HepG2 (cell line): ENCODE data around the gene P2RX6. TPM values are rescaled to one million over a fixed set of nuclear protein-coding genes. Genes with fewer than 3 reads are reported as not detected.

Experiments
- ARID4A ChIP-seq: sonication (generic); formaldehyde crosslinking; IDR thresholded peaks from 2 replicates; pipeline ENCODE4 v1.5.0; 2020; ENCODE audit warnings: mild to moderate bottlenecking, missing genetic modification reagents, borderline replicate concordance
- CREB3 ChIP-seq: sonication (generic); formaldehyde crosslinking; IDR thresholded peaks from 2 replicates; pipeline ENCODE4 v1.5.0; 2020; ENCODE audit warnings: missing genetic modification reagents
- DBP ChIP-seq: sonication (generic); formaldehyde crosslinking; IDR thresholded peaks from 2 replicates; pipeline ENCODE4 v1.4.0; 2020; ENCODE audit warnings: missing genetic modification reagents; ENCODE audit errors: not compliant biosample characterization
- FLYWCH1 ChIP-seq: sonication (generic); formaldehyde crosslinking; IDR thresholded peaks from 2 replicates; pipeline ENCODE4 v1.8.1; 2023; ENCODE audit warnings: mild to moderate bottlenecking, missing genetic modification reagents
- HHEX ChIP-seq: IDR thresholded peaks from 2 replicates; pipeline ENCODE4 v1.6.1; 2016; ENCODE audit warnings: control low read depth
- MNT ChIP-seq: fragments of 450-650 bp; IDR thresholded peaks from 2 replicates; pipeline ENCODE4 v1.6.1; 2016
- MYPOP ChIP-seq: sonication (generic); formaldehyde crosslinking; IDR thresholded peaks from 2 replicates; pipeline ENCODE4 v1.8.1; 2023; ENCODE audit warnings: mild to moderate bottlenecking, moderate library complexity, missing genetic modification reagents
- NFATC3 ChIP-seq: sonication (generic); formaldehyde crosslinking; IDR thresholded peaks from 2 replicates; pipeline ENCODE4 v1.5.1; 2020; ENCODE audit warnings: mild to moderate bottlenecking, missing genetic modification reagents
- ZNF12 ChIP-seq: sonication (generic); formaldehyde crosslinking; IDR thresholded peaks from 2 replicates; pipeline ENCODE4 v1.5.0; 2020; ENCODE audit warnings: missing genetic modification reagents
- ZNF407 ChIP-seq: sonication (generic); formaldehyde crosslinking; IDR thresholded peaks from one replicate; pipeline ENCODE4 v1.5.1; 2020; ENCODE audit warnings: mild to moderate bottlenecking, missing genetic modification reagents; ENCODE audit errors: not compliant biosample characterization
- ZNF616 ChIP-seq: sonication (generic); formaldehyde crosslinking; IDR thresholded peaks from 2 replicates; pipeline ENCODE4 v1.5.0; 2020; ENCODE audit warnings: low read depth, mild to moderate bottlenecking, missing genetic modification reagents
- ZNF713 ChIP-seq: sonication (generic); formaldehyde crosslinking; IDR thresholded peaks from 2 replicates; pipeline ENCODE4 v1.4.0; 2020; ENCODE audit warnings: mild to moderate bottlenecking, missing genetic modification reagents
- polyA plus RNA-seq, 8 experiments: library from polyadenylated mRNA; depleted of rRNA in 3 of 8; stranded (reverse) in 7 of 8; unstranded in 1 of 8; fragments of >200 nt; fragmentation: Illumina TruSeq in 4 of 8; extraction: Trizol in 4 of 8; gene quantifications; 2 replicates each; pipeline versions ENCODE4 v1.2.1 to v1.2.3, GENCODE V29; 2011 to 2016; ENCODE audit warnings: low read depth in 4 of 8, missing spikeins in 1 of 8, mixed read lengths in 1 of 8; ENCODE audit not compliant: insufficient read depth in 1 of 8
- total RNA-seq, 5 experiments: library from RNA; depleted of rRNA; stranded (reverse); fragments of >200 nt; fragmentation: Illumina TruSeq; extraction: Trizol; gene quantifications; 2 replicates each; pipeline ENCODE4 v1.2.3, GENCODE V29; 2016; ENCODE audit warnings: low read depth in 1 of 5

The P2RX6 gene
- total and polyA plus RNA-seq, 2 of the 13 experiments (the other 11 are each of a cell fraction or from before 2014, with no cell fraction given), result 0.04 to 0.12 TPM

GRCh38 chr22:20979940-20980453 is 35.0 kb upstream of the P2RX6 start (continued):
- TF ChIP-seq ARID4A (peak; percentile 70; the same call in 1 of the 2 replicates), ZNF616 (CRISPR knock-in tag) (0 out of 2 replicates have a peak, but pooled peaks have one; percentile 65), ZNF713 (CRISPR knock-in tag) (no peak), CREB3 (no peak), NFATC3 (CRISPR knock-in tag) (no peak), HHEX (CRISPR knock-in tag) (no peak), MNT (no peak), DBP (CRISPR knock-in tag) (no peak), ZNF12 (CRISPR knock-in tag) (0 out of 2 replicates have a peak, but pooled peaks have one; percentile 16), ZNF407 (CRISPR knock-in tag) (no peak), FLYWCH1 (no peak), MYPOP (no peak)
